Amygdala (tissue), 56 donors: Measurements from ENCODE around the gene SERTAD2.

Experiments used
- DNase-seq, 56 donors: peaks; one replicate each; lab custom pipeline; 2025; lab: John Stamatoyannopoulos, UW

The SERTAD2 gene

GRCh38 chr2:64653109-64654062 lies at the start of gene SERTAD2:
TSS of gene SERTAD2 (minus strand) at chr2:64653913. CDS start at chr2:64636871, 17,042 bp downstream.
- DNase-seq = peak in 53 of 56 donors; percentile 40 to 88 (median 75)

- no peak for DNase-seq
These were observed 46.6 kb upstream of the SERTAD2 start for GRCh38 chr2:64700133-64700809.

- no peak for DNase-seq
These were observed 46.0 kb upstream of the SERTAD2 start for GRCh38 chr2:64699712-64700111.

GRCh38 chr2:64698668-64699444 lies 45.1 kb upstream of the SERTAD2 start:
- DNase-seq = no peak

- DNase-seq = no peak
These were observed 44.5 kb upstream of the SERTAD2 start for GRCh38 chr2:64698177-64698643.

GRCh38 chr2:64697297-64698176 lies 43.8 kb upstream of the SERTAD2 start:
- no peak for DNase-seq

- no peak for DNase-seq
These were observed 42.9 kb upstream of the SERTAD2 start for GRCh38 chr2:64696636-64697035.

- DNase-seq = no peak
These were observed 42.1 kb upstream of the SERTAD2 start for GRCh38 chr2:64695721-64696261.

GRCh38 chr2:64692401-64692800 lies 38.7 kb upstream of the SERTAD2 start:
- no peak for DNase-seq

- DNase-seq = no peak
These were observed 35.2 kb upstream of the SERTAD2 start for GRCh38 chr2:64688909-64689308.

GRCh38 chr2:64686283-64686956 lies 32.7 kb upstream of the SERTAD2 start:
- no peak for DNase-seq

- DNase-seq = no peak
These were observed 31.7 kb upstream of the SERTAD2 start for GRCh38 chr2:64685430-64685829.

- DNase-seq = no peak
These were observed 30.2 kb upstream of the SERTAD2 start for GRCh38 chr2:64683771-64684510.

GRCh38 chr2:64681479-64681967 lies 27.8 kb upstream of the SERTAD2 start:
- DNase-seq = no peak

- DNase-seq = no peak
These were observed 26.1 kb upstream of the SERTAD2 start for GRCh38 chr2:64679673-64680425.

GRCh38 chr2:64678771-64679590 lies 25.3 kb upstream of the SERTAD2 start:
- no peak for DNase-seq
